Pulmonary artery endothelial cell (primary cell): ENCODE measurements around the gene CDH16. TPM values are rescaled to one million over a fixed set of nuclear protein-coding genes. Genes with fewer than 3 reads are reported as not detected.
"Not testable (repeated sequence)": the region's sequence is repeated elsewhere in the genome, so short reads cannot be mapped to it uniquely, and the experiment has no call there.

Experiments
- DNase-seq: peaks from one replicate; pipeline ENCODE4 v3.0.0-alpha.2; 2011; ENCODE audit warnings: low read depth, low spot score
- total RNA-seq: library from RNA; depleted of rRNA; stranded (reverse); fragments of >200 nt; gene quantifications from 2 replicates; pipeline ENCODE4 v1.2.3, GENCODE V29; 2014

Gene CDH16
- total RNA-seq, 1 donor from 2014 or later: not detected

- no peak for DNase-seq
These were observed 45.0 kb downstream of the CDH16 start for GRCh38 chr16:66873685-66874055.

DNA sequence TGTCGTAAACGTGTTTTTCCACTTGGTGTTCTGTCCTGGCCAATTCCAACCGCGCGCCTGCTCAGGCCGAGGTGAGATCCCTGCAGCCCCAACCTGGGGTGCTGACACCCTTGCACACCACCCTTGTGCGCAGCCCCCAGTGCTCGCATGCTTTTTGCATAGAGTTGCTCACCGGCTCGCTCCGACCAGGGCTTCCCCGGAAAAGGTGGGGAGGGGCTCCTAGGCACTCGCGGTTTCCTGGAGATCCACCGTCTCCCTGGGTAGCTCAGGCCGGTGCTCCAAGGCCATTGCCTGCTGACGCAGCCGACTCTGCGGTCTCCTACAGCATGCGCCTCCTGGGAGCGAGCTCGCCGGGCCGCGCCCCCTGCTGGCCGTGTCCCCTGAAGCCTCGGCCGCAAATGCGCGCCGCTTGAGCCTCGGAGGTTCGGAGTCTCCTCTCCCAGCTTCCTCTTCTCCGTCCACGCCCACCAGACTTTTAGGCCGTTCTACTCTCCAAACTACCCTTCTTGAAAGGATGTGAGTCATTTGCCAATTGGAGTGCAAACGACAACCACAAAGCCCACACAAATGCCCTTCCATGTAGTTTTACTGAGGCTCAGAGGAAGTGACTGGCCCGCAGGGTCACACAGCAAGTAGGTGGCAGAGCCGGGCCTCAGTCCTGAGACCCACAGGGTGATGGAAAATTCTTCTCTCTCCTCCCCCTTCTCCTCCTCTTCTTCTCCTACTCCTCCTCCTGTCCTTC, 45.6 kb downstream of the CDH16 start:
- peak; percentile 91 for DNase-seq

- no peak for DNase-seq
These were observed 46.1 kb downstream of the CDH16 start for GRCh38 chr16:66872559-66872942.

GRCh38 chr16:66871840-66872239, 46.8 kb downstream of the CDH16 start:
- no peak for DNase-seq

GRCh38 chr16:66871363-66871762, 47.3 kb downstream of the CDH16 start:
- not testable (repeated sequence) for DNase-seq

DNA sequence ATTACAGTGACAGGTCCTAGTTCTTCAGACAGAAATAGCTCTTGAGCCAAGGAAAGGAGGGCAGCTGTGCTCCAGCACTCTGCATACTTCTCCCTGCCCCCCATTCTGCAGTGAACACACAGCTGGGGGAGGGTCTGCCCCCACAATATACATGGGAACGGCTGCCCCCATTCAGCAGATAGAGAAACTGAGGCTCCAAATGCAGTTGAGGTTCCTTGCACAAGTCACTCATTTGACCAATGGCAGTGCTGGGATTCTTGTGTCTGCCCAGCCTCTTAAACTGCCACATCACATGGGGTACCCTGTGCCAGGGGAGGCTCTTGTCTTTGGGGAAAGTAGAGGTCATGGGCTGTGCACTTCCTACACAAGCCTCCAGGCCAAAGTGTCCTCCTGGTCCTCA, 49.3 kb downstream of the CDH16 start:
- no peak for DNase-seq

DNA sequence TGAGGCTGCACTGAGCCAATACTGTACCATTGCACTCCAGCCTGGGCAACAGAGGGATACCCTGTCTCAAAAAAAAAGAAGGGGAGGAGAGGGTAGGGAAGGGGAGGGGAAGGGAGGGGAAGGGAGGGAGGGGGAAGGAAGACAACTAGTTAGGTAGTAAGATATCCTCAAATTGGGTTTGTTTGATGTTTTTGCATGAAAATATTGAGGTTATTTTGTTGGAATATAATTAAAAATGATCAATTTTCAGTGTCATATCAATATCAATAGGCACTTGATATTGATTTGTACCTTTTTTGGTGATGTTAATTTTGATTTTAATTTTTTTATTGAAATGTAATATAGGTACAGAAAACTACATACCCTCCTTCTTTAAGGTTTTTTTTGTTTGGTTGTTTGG, 55.0 kb downstream of the CDH16 start:
- no peak for DNase-seq

- DNase-seq: no peak
These were observed 56.6 kb downstream of the CDH16 start for GRCh38 chr16:66862023-66862520.

GRCh38 chr16:66859397-66860068, 59.2 kb downstream of the CDH16 start:
- DNase-seq: no peak

DNA sequence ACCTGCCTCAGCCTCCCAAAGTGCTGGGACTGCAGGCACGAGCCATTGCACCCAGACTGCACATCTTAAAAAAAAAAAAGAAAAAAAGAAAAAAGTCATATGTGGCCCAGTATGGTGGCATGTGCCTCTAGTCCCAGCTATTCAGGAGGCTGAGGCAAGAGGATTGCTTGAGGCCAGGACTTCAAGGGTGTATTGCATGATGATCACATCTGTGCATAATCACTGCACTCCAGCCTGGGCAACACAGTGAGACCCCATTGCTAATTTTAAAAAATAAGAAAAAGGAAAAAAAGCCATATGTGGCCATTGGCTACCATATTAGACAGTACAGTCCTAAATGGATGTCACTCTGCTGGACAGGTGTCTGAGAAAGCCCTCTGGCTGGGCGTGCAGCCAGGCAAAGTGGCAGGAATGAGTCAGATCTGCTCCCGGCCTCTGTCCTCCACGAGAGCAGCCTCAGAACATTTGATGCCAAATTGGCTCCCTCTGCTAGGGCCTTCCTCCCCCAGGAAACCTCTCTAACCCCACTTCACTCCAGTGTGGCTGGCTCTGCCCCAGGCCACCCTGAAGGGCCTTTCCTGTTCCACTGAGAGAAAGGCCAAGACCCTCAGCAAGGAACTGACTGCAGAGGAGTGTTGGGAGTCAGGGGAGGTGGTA, 59.8 kb downstream of the CDH16 start:
- no peak for DNase-seq

Other genes with a start within 250 kb of the CDH16 start
- gene CMTM4, start 222.1 kb downstream of the CDH16 start, total RNA-seq: 8.5 and 12.3 TPM in 2 replicates
- 131 and 166 TPM in 2 replicates for gene DYNC1LI2, start 167.3 kb downstream of the CDH16 start, total RNA-seq
- gene TERB1, start 117.3 kb downstream of the CDH16 start, total RNA-seq: 0.07 TPM in 1 of 2 replicates, not detected in the other
- gene NAE1, start 87.9 kb downstream of the CDH16 start, total RNA-seq: 70.2 and 77.2 TPM in 2 replicates
- gene CA7, start 74.5 kb downstream of the CDH16 start, total RNA-seq: not detected in 2 replicates
- 9.4 and 12.1 TPM in 2 replicates for gene PDP2, start 38.4 kb downstream of the CDH16 start, total RNA-seq
- 0.59 and 0.60 TPM in 2 replicates for gene RRAD, start 6.7 kb upstream of the CDH16 start, total RNA-seq
- 159 and 180 TPM in 2 replicates for gene CIAO2B, start 15.5 kb upstream of the CDH16 start, total RNA-seq
- 16.1 and 17.1 TPM in 2 replicates for gene CES2, start 16.6 kb upstream of the CDH16 start, total RNA-seq
- gene CES3, start 42.4 kb upstream of the CDH16 start, total RNA-seq: not detected in 2 replicates
- gene CES4A, start 69.7 kb upstream of the CDH16 start, total RNA-seq: 0.59 and 0.85 TPM in 2 replicates
- 86.0 and 148 TPM in 2 replicates for gene CBFB, start 110.3 kb upstream of the CDH16 start, total RNA-seq
- gene PHAF1, start 191.1 kb upstream of the CDH16 start, total RNA-seq: 14.2 and 18.3 TPM in 2 replicates
- 6.0 and 6.1 TPM in 2 replicates for gene B3GNT9, start 232.1 kb upstream of the CDH16 start, total RNA-seq
- 12.7 and 18.0 TPM in 2 replicates for gene TRADD, start 241.0 kb upstream of the CDH16 start, total RNA-seq
- gene FBXL8, start 241.1 kb upstream of the CDH16 start, total RNA-seq: 2.9 and 5.9 TPM in 2 replicates
- 0.13 and 0.95 TPM in 2 replicates for gene HSF4, start 245.9 kb upstream of the CDH16 start, total RNA-seq